Measurements from ENCODE around the gene PAWR. TPM values are rescaled to one million over a fixed set of nuclear protein-coding genes. Genes with fewer than 3 reads are reported as not detected.
A peak's percentile ranks its signal among the peaks of the same experiment; 100 is the strongest.

PAWR gene
- total and polyA plus RNA-seq, 2 of the 13 experiments (the other 11 are each of a cell fraction or from before 2014, with no cell fraction given) = 29.1 to 36.1 TPM

DNA sequence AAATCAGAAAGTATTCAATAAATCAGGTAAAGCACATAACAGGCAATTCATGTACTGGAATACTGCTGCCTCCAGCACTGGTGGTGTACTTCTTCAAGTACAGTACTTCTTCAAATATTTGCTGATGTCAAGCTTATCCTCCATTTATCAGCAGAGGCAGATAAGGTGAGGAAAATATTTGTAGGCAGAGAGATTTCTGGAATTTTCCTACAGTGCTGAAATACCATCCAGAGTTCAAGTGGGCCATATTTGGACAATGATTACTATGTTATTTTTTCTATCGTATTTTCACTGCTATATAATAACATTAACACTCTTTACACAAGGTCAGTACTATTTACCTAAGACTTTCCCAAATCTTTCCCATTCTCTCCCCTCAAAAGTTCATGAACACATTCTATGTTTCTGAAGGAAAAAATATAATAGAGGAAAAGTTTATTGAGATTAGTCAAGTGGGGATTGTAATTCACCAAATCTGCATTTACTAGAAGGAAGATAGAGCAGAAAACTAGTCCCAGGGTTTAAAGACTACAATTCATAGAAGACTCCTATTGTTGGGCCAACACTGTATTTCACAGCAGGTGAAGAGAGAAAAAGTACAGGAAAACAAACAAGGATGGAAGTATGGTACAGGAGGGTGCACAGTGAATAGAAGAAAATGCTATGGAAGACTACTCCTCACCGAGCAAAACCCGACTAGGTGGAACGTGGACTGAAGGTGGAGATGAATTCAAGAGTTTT, 141.1 kb downstream of the PAWR start (continued):
- TF ChIP-seq CC2D1A (CRISPR knock-in tag; IDR thresholded peaks at IDR 0.05) = no peak
- no peak for TF ChIP-seq CBX2 (IDR thresholded peaks at IDR 0.05; ENCODE audit: low read depth, low read length)
- no peak for TF ChIP-seq CBX2 (CRISPR knock-in tag; IDR thresholded peaks at IDR 0.05; ENCODE audit: low read depth)
- TF ChIP-seq, protein P1, sequence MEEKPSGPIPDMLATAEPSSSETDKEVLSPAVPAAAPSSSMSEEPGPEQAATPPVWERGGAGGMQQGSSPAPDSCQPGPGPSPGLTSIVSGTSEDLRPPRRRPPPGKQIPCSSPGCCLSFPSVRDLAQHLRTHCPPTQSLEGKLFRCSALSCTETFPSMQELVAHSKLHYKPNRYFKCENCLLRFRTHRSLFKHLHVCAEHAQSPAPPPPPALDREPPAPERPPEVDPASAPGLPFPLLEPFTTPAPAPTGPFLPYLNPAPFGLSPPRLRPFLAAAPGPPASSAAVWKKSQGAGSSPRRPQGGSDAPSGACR (CRISPR knock-in tag; IDR thresholded peaks at IDR 0.05) = no peak
- no peak for TF ChIP-seq ISX (CRISPR knock-in tag; conservative IDR thresholded peaks at IDR 0.05)
- no peak for TF ChIP-seq ZNF10 (CRISPR knock-in tag; IDR thresholded peaks at IDR 0.05; ENCODE audit: borderline replicate concordance, low read depth)
- TF ChIP-seq RAD21 (CRISPR knock-in tag; IDR thresholded peaks at IDR 0.05) = no peak
- TF ChIP-seq ZNF253 (CRISPR knock-in tag; IDR thresholded peaks at IDR 0.05; ENCODE audit: borderline replicate concordance) = no peak
- TF ChIP-seq DMAP1 (CRISPR knock-in tag; IDR thresholded peaks at IDR 0.05) = no peak
- TF ChIP-seq, protein P2, sequence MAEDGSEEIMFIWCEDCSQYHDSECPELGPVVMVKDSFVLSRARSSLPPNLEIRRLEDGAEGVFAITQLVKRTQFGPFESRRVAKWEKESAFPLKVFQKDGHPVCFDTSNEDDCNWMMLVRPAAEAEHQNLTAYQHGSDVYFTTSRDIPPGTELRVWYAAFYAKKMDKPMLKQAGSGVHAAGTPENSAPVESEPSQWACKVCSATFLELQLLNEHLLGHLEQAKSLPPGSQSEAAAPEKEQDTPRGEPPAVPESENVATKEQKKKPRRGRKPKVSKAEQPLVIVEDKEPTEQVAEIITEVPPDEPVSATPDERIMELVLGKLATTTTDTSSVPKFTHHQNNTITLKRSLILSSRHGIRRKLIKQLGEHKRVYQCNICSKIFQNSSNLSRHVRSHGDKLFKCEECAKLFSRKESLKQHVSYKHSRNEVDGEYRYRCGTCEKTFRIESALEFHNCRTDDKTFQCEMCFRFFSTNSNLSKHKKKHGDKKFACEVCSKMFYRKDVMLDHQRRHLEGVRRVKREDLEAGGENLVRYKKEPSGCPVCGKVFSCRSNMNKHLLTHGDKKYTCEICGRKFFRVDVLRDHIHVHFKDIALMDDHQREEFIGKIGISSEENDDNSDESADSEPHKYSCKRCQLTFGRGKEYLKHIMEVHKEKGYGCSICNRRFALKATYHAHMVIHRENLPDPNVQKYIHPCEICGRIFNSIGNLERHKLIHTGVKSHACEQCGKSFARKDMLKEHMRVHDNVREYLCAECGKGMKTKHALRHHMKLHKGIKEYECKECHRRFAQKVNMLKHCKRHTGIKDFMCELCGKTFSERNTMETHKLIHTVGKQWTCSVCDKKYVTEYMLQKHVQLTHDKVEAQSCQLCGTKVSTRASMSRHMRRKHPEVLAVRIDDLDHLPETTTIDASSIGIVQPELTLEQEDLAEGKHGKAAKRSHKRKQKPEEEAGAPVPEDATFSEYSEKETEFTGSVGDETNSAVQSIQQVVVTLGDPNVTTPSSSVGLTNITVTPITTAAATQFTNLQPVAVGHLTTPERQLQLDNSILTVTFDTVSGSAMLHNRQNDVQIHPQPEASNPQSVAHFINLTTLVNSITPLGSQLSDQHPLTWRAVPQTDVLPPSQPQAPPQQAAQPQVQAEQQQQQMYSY (CRISPR knock-in tag; IDR thresholded peaks at IDR 0.05) = no peak
- no peak for TF ChIP-seq PTBP1 (IDR thresholded peaks at IDR 0.05; ENCODE audit: low read depth, low read length, poor library complexity, severe bottlenecking)
- TF ChIP-seq, protein P3, sequence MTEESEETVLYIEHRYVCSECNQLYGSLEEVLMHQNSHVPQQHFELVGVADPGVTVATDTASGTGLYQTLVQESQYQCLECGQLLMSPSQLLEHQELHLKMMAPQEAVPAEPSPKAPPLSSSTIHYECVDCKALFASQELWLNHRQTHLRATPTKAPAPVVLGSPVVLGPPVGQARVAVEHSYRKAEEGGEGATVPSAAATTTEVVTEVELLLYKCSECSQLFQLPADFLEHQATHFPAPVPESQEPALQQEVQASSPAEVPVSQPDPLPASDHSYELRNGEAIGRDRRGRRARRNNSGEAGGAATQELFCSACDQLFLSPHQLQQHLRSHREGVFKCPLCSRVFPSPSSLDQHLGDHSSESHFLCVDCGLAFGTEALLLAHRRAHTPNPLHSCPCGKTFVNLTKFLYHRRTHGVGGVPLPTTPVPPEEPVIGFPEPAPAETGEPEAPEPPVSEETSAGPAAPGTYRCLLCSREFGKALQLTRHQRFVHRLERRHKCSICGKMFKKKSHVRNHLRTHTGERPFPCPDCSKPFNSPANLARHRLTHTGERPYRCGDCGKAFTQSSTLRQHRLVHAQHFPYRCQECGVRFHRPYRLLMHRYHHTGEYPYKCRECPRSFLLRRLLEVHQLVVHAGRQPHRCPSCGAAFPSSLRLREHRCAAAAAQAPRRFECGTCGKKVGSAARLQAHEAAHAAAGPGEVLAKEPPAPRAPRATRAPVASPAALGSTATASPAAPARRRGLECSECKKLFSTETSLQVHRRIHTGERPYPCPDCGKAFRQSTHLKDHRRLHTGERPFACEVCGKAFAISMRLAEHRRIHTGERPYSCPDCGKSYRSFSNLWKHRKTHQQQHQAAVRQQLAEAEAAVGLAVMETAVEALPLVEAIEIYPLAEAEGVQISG (CRISPR knock-in tag; IDR thresholded peaks at IDR 0.05) = no peak
- no peak for TF ChIP-seq KDM4B (CRISPR knock-in tag; IDR thresholded peaks at IDR 0.05)
- no peak for TF ChIP-seq ZNF674 (CRISPR knock-in tag; IDR thresholded peaks at IDR 0.05; ENCODE audit: low read depth)
- TF ChIP-seq, protein P4, sequence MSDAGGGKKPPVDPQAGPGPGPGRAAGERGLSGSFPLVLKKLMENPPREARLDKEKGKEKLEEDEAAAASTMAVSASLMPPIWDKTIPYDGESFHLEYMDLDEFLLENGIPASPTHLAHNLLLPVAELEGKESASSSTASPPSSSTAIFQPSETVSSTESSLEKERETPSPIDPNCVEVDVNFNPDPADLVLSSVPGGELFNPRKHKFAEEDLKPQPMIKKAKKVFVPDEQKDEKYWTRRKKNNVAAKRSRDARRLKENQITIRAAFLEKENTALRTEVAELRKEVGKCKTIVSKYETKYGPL (CRISPR knock-in tag; IDR thresholded peaks at IDR 0.05) = no peak
- no peak for TF ChIP-seq ZNF777 (CRISPR knock-in tag; IDR thresholded peaks at IDR 0.05)
- TF ChIP-seq ZNF331 (CRISPR knock-in tag; IDR thresholded peaks at IDR 0.05) = peak; percentile 71; the same call in 1 of the 2 replicates
- no peak for TF ChIP-seq FOXC1 (CRISPR knock-in tag; IDR thresholded peaks at IDR 0.05; ENCODE audit: borderline replicate concordance)
- TF ChIP-seq, protein P5, sequence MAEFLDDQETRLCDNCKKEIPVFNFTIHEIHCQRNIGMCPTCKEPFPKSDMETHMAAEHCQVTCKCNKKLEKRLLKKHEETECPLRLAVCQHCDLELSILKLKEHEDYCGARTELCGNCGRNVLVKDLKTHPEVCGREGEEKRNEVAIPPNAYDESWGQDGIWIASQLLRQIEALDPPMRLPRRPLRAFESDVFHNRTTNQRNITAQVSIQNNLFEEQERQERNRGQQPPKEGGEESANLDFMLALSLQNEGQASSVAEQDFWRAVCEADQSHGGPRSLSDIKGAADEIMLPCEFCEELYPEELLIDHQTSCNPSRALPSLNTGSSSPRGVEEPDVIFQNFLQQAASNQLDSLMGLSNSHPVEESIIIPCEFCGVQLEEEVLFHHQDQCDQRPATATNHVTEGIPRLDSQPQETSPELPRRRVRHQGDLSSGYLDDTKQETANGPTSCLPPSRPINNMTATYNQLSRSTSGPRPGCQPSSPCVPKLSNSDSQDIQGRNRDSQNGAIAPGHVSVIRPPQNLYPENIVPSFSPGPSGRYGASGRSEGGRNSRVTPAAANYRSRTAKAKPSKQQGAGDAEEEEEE (CRISPR knock-in tag; IDR thresholded peaks at IDR 0.05; ENCODE audit: borderline replicate concordance) = no peak
- no peak for TF ChIP-seq ZNF282 (IDR thresholded peaks at IDR 0.05; ENCODE audit: partially characterized antibody)
- no peak for TF ChIP-seq TRIM24 (CRISPR knock-in tag; IDR thresholded peaks at IDR 0.05)
